A549 treated with ZK216348 at 1 μM for 4 hours (cell line): ENCODE data around the gene SUCLG2. TPM values are rescaled to one million over a fixed set of nuclear protein-coding genes. Genes with fewer than 3 reads are reported as not detected.

Source experiments
- total RNA-seq: library from RNA; stranded (reverse); fragments of 200-300 nt; extraction: Qiagen RNA extraction; gene quantifications from 5 replicates; pipeline ENCODE4 v1.2.3, GENCODE V29; 2022; ENCODE audit warnings: low read depth

Gene SUCLG2, protein sequence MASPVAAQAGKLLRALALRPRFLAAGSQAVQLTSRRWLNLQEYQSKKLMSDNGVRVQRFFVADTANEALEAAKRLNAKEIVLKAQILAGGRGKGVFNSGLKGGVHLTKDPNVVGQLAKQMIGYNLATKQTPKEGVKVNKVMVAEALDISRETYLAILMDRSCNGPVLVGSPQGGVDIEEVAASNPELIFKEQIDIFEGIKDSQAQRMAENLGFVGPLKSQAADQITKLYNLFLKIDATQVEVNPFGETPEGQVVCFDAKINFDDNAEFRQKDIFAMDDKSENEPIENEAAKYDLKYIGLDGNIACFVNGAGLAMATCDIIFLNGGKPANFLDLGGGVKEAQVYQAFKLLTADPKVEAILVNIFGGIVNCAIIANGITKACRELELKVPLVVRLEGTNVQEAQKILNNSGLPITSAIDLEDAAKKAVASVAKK
- 33.5 to 47.7 TPM (median 37.4 TPM) in 5 replicates for total RNA-seq

DNA sequence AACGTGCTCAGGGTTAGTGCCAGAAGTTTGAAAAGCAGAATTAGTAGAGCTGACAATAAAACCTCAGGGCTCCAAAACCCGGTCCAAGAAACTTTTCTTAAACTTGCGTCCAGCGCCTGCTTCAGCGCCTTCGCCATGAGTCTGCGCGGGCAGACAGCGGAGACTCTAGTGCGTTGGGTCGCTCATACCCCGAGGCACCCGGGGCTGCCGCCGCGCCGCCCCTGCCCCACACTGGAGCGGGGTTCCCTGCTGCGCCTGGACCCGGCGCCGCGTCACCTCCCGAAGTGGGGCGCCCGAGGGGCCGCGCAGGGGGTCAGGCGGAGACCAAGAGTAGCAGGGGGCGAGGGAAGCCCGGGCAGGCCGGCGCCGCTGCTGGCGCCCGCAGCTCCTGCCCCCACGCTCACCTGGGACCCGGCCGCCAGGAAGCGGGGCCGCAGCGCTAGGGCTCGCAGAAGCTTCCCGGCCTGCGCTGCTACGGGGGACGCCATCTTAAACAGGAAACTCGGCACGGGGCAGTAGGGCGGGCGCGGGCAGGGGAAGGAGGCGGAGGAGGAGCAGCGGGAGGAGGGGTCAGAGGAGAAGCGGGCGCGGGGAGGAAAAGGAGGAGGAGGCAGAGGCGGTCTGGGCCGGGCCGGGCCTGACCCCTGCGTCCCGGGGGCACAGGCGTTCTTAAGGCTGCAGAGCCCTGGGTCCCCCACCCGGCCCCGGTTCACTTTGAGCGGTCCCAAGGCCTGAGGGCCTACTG is at the start of gene SUCLG2:
Gene SUCLG2 (minus strand): TSS at position 514 of the 745 bp plus-strand sequence. CDS start 26 bp downstream, at position 488.

